Left lobe of liver (tissue), 2 donors: ENCODE results near the gene NBPF6. TPM values are rescaled to one million over a fixed set of nuclear protein-coding genes. Genes with fewer than 3 reads are reported as not detected.
"Not testable (repeated sequence)": the region's sequence is repeated elsewhere in the genome, so short reads cannot be mapped to it uniquely, and the experiment has no call there.

ENCODE experiments used
- ATAC-seq: fragments of 200-7000 bp; cut with Tn5 transposase; one replicate; pipeline ENCODE4 v1.9.1; 2020; ENCODE audit warnings: mild to moderate bottlenecking, moderate library complexity
- DNase-seq: peaks from one replicate; pipeline ENCODE4 v3.0.0-alpha.2; 2020; ENCODE audit warnings: low spot score
- total RNA-seq: library from RNA; stranded (reverse); gene quantifications from one replicate; pipeline ENCODE4 v1.2.1, GENCODE V29; 2021
- donor health status: DM: no; HTN: no; CAD: no; lungs with moderate emphysema.
- donor health status: DM: no; HTN: yes; CAD: no.

The NBPF6 gene
- total RNA-seq, result not detected

- DNase-seq, ATAC-seq: not testable (repeated sequence)
Measured at GRCh38 chr1:108450043-108450442, at the start of gene NBPF6. Gene NBPF6 (plus strand): TSS chr1:108450343. CDS start chr1:108450602, 259 bp downstream.

GRCh38 chr1:108411098-108411833 is 38.9 kb upstream of the NBPF6 start:
- DNase-seq, ATAC-seq: not testable (repeated sequence)

DNA sequence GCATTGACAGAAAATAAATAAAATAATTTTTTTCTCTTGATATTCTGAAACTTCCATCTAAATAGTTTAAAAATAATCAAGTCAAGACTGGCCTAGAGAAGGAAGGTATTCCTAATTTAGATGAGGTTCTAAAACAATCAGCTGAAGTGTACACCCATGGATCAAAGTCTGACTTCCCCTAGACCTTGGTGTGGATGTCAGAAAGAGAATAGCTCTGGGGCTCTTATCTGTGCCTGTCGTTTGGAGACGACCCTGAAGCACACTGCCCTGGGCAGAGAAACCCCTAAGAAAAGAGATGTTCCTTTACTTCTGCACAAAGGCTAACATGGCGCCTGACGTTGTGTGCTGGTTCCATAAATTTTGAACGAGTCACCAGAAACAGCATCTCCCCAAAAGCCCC is 30.0 kb upstream of the NBPF6 start:
- not testable (repeated sequence) for ATAC-seq, DNase-seq

DNA sequence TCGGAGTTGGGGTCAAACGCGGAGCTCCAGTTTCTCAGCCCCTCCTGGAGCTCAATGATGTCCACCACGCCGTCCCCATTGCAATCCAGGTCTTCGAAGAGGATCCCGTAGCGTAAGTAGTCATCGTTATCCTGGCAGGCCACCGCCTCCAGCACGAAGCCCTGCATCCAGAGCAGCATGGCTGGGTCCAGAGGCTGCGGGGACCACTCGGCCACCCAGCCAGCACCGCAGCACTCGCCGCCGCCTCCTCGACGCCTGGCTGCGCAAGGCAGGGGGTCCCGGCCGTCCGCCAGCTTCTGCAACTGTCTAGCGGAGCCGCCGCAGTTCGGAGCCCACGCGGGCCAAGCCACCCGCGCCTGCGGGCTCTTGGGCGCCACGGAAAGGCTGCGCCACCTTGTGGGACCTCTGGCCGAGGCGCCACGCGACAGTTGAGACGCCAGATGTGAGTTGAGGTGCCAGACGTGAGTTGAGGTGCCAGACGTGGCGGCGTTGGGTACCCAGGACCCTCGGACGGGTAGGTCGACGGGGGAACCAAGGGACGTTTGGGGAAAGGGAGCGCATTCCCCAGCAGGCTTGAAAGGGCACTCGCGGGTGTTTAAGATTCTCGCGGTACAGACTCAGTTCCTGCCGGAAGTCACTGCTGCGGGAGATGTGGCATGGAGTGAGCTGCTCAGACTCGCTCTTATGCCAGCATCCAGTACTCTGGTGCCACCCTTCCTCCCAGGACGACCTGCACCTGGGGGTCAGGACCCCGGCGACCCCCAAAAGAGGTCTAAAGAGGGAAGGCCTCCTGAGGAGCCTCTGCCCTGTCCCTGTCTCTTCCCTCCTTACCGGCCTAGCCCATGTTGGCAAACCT is 28.9 kb upstream of the NBPF6 start:
- ATAC-seq, DNase-seq: not testable (repeated sequence)

DNA sequence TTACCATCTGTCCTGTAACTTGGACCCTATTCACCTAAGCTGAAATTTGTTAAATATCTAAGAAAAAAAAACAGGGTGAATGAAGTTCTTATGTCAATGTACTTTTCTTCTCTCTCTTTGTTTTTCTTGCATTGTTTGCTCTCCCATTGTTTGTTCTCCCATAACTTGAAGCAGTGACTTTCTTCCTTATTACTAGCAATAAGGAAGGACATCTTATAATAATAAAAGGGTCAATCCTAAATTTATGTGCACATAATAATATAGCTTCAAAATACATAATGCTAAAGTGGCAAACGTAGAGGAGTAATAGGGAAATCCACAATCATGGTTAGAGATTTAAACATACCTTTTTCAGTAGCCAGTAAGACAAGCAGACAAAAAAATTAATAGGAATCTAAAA is 23.3 kb upstream of the NBPF6 start:
- DNase-seq, ATAC-seq: not testable (repeated sequence)

DNA sequence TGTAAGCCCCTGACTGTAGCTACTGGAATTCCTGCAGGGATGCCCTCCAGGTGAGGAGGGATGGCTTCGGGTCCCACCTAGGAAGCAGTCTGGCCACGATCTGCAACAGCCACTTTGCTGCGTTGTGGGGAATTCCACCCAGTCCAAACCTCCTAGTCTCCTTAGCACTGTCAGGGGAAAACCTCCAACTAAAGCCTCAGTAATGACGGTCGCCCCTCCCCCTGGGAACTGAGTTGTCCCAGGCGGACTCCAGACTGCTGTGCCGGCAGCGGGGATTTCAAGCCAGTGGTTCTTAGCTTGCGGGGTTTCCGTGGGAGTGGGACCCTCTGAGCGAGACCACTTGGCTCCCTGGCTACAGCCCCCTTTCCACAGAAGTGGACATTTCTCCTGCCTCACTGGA is 18.1 kb upstream of the NBPF6 start:
- ATAC-seq, DNase-seq: not testable (repeated sequence)

DNA sequence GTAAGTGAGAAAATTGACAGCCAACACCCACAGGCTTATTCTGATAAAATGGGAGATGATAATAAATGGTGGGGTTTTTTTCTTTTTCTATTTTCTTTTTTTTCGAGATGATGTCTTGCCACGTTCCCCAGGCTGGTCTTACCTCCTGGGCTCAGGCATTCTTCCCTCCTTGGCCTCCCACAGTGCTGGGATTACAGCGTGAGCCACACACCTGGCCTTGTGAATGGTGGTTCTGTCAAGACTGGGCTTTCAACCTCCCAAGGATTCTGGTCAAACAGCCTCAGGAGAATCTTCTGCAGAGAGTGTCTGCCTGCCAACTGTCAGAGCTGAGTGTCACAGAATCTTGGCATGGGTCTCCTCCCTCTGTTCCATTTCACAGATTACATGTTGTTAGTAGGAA is 16.7 kb upstream of the NBPF6 start:
- DNase-seq, ATAC-seq: not testable (repeated sequence)

- not testable (repeated sequence) for DNase-seq, ATAC-seq
Measured at GRCh38 chr1:108438536-108438935, 11.6 kb upstream of the NBPF6 start.

DNA sequence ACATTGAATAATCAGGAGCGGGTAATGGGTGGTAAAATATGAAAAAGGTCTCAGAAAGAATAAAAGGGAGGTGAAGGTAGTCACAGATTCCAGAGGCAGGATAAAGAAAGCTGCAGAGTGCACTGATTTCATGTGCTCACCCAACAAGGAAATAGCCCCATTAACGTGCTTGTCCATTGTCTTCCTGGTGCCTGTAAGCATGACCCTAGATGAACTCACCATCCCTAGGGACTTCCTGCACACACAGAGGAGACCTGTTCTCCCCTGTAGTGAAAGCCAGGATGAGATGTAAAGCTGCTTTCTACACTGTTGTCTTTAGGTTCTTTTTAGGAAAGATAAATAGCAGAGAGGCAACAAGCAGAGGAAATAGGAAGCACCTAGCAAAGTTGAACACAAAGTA is 4.4 kb downstream of the NBPF6 start:
- DNase-seq, ATAC-seq: not testable (repeated sequence)

GRCh38 chr1:108458661-108459060 is 8.5 kb downstream of the NBPF6 start:
- not testable (repeated sequence) for ATAC-seq, DNase-seq

- ATAC-seq, DNase-seq: not testable (repeated sequence)
Measured at GRCh38 chr1:108461758-108462157, 11.6 kb downstream of the NBPF6 start.

GRCh38 chr1:108463962-108464361 is 13.8 kb downstream of the NBPF6 start:
- ATAC-seq, DNase-seq: not testable (repeated sequence)

DNA sequence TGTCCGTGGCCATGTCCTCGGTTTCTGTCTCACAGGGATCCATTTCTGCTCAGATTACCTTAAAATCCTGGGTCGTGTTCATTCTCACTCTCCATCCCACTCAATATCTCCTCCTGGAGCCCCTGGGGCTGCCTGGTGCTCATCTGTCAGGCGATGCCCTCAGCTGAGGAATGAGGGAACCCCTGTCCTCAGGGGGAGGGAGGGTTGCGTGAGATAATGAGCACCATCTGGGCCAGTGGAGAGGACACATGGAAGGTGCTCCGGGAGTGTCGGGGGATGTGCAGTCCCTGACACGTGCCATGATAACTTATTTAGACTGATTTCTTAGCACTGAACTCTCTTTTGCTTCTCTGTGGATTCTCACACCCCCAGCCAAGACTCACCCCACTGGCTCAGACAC is 16.0 kb downstream of the NBPF6 start:
- not testable (repeated sequence) for DNase-seq, ATAC-seq

DNA sequence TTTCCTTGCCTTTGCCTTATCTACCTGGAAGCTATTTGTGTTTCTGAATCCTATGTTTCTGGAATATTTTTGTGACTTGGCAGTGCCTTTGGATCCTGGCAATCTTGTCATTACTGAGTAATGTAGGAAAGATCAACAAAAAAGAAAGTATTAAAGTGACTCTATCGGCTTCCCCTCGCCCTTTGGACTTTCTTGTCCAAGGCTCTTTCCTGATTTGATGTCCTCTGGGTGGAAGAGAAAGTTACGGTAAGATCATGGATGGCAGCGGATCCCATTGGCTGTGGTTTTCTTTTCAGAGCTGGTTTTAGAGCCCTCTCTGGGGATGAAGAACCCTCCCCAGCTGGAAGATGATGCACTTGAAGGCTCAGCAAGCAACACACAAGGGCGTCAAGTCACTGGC is 17.0 kb downstream of the NBPF6 start:
- not testable (repeated sequence) for DNase-seq, ATAC-seq

DNA sequence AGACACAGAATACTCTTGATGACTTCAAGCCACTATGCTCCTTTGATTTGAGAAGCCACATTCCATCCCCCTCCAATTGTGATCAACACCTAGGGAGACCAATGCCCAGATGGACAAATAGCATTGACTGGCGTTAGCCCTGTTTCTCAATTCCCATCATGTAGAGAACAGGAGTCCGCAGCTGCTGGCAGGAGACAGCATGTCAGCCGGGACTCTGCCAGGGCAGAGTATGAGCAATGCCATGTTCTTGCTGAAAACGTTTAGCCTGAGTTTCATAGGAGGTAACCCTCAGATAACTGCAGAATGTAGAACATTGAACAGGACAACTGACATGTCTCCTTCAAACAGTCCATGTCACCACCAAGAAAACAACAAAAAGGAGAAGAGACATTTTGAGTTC is 20.6 kb downstream of the NBPF6 start:
- peak; percentile 69 for ATAC-seq
- DNase-seq, result not testable (repeated sequence)

DNA sequence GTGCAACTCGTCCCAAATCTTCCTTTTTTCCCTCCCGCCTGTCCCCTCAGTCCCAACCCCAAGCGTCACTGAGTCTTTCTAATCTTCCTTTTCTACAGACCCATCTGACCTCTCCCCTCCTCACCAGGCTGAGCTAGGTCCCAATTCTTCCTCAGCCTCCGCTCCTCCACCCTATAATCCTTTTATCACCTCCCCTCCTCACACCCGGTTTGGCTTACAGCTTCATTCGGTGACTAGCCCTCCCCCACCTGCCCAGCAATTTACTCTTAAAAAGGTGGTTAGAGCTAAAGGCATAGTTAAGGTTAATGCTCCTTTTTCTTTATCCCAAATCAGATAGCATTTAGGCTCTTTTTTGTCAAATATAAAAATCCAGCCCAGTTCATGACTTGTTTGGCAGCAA is 24.4 kb downstream of the NBPF6 start:
- DNase-seq, ATAC-seq: not testable (repeated sequence)

DNA sequence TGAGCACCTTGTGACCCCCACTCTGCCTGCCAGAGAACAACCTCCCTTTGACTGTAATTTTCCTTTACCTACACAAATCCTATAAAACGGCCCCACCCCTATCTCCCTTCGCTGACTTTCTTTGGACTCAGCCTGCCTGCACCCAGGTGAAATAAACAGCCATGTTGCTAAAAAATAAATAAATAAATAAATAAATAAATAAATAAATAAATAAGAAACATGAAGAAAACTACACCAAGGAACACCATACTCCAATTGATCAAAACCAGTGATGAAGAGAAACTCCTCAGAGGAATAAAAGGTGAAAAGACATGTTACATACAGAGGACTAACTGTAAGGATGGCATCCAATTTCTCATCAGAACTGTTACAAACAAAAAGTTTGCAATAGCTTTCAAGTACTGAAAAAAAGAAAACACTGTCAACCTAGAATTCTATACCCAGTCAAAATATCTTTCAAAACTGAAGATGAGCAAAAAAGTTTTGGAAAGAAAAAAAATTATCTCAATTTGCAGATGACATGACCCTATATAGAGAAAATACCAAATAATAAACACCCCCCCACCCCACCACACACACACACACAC is 28.4 kb downstream of the NBPF6 start:
- no peak for DNase-seq
- ATAC-seq, result no peak

GRCh38 chr1:108482708-108483107 is 32.6 kb downstream of the NBPF6 start:
- ATAC-seq, result peak; percentile 21
- no peak for DNase-seq

GRCh38 chr1:108485990-108486389 is 35.8 kb downstream of the NBPF6 start:
- not testable (repeated sequence) for DNase-seq, ATAC-seq

DNA sequence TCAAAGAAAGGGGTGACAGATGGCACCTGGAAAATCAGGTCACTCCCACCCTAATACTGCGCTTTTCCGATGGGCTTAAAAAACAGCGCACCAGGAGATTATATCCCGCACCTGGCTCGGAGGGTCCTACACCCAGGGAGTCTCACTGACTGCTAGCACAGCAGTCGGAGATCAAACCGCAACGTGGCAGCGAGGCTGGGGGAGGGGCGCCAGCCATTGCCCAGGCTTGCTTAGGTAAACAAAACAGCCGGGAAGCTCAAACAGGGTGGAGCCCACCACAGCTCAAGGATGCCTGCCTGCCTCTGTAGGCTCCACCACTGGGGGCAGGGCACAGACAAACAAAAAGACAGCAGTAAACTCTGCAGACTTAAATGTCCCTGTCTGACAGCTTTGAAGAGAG is 36.6 kb downstream of the NBPF6 start:
- DNase-seq, ATAC-seq: not testable (repeated sequence)

- not testable (repeated sequence) for ATAC-seq, DNase-seq
Measured at GRCh38 chr1:108495008-108495407, 44.9 kb downstream of the NBPF6 start.
